DOHH2 (cell line): ENCODE measurements around the gene TXNRD2.

Experiments
- EZH2phosphoT487 ChIP-seq: fragments of 200-600 bp; sonication (generic); IDR thresholded peaks from 2 replicates; pipeline ENCODE4 v1.6.1; 2017; ENCODE audit warnings: borderline replicate concordance, mild to moderate bottlenecking, antibody characterized with exemption, low read length, moderate library complexity, mixed read lengths
- TF ChIP-seq, protein P1 (sequence below): fragments of 200-600 bp; sonication (generic); IDR thresholded peaks from one replicate; pipeline ENCODE4 v1.5.1; 2014; ENCODE audit warnings: antibody characterized with exemption, mild to moderate bottlenecking, low read depth, low read length; ENCODE audit not compliant: poor library complexity, severe bottlenecking

DNA sequence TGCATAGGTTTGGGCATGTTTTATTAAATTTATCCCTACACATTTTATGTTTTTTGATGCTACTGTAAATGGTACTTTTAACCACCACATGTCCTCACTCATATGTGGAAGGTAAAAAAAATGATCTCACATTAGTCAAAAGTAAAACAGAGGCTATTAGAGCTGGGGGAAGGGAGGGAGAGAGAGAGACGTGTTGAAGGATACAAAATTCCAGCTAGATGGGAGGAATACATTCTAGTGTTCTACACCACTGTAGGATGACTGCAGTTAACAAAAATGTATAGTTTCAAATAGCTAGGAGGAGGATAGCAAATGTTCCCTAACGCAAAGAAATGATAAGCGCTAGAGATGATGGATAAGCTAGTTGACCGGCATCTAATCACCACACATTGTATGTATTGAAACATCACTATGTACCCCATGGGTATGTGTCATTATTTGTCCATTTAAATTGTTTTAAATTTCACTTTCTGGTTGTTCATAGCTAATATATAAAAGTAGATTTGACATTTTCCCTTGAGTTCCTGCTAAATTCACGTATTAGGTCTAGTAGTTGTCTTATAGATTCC, 77.0 kb downstream of the TXNRD2 start:
- TF ChIP-seq, protein P1, sequence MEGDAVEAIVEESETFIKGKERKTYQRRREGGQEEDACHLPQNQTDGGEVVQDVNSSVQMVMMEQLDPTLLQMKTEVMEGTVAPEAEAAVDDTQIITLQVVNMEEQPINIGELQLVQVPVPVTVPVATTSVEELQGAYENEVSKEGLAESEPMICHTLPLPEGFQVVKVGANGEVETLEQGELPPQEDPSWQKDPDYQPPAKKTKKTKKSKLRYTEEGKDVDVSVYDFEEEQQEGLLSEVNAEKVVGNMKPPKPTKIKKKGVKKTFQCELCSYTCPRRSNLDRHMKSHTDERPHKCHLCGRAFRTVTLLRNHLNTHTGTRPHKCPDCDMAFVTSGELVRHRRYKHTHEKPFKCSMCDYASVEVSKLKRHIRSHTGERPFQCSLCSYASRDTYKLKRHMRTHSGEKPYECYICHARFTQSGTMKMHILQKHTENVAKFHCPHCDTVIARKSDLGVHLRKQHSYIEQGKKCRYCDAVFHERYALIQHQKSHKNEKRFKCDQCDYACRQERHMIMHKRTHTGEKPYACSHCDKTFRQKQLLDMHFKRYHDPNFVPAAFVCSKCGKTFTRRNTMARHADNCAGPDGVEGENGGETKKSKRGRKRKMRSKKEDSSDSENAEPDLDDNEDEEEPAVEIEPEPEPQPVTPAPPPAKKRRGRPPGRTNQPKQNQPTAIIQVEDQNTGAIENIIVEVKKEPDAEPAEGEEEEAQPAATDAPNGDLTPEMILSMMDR = no peak
- no peak for TF ChIP-seq EZH2phosphoT487
